T-cell (primary cell): Measurements from ENCODE around the gene CYP2W1. TPM values are rescaled to one million over a fixed set of nuclear protein-coding genes. Genes with fewer than 3 reads are reported as not detected.

Source experiments
- ATAC-seq, 4 experiments: fragments of 200-7000 bp in 3 of 4; fragments of 150-1000 bp in 1 of 4; cut with Tn5 transposase; replicated peaks in 1 of 4; 1 replicate in 3 of 4; 2 replicates in 1 of 4; pipeline ENCODE4 v1.10.0; 2021; ENCODE audit warnings: moderate library complexity in 3 of 4, mild to moderate bottlenecking in 2 of 4, moderate number of reproducible peaks in 1 of 4
- CTCF ChIA-PET, 2 donors: fragments of 300-600 bp; sonication (Branson Sonifier 250); formaldehyde crosslinking; loops; one replicate each; lab custom pipeline; 2022; ENCODE audit warnings: antibody characterized with exemption in 2 of 2; lab: Charles Lee
- POLR2A ChIA-PET, 2 donors: fragments of 300-600 bp; sonication (Branson Sonifier 250); formaldehyde crosslinking; loops; one replicate each; lab custom pipeline; 2022; ENCODE audit warnings: antibody characterized with exemption in 2 of 2; lab: Charles Lee
- DNase-seq, 35 experiments: peaks; one replicate each; pipeline versions ENCODE4 v3.0.0 to v3.0.0-alpha.2; 2013 to 2023
- H3K27ac ChIP-seq: one replicate; pipeline ENCODE4 v1.5.1; 2013; ENCODE audit warnings: low read length
- H3K27me3 ChIP-seq, 2 experiments: replicated peaks in 1 of 2; 1 replicate in 1 of 2; 2 replicates in 1 of 2; pipeline versions ENCODE4 v1.6.1 to v1.7.0; 2013; ENCODE audit warnings: low read length in 1 of 2, mixed read lengths in 1 of 2; ENCODE audit not compliant: control insufficient read depth in 2 of 2, insufficient read depth in 2 of 2; ENCODE audit errors: extremely low read depth in 1 of 2
- H3K36me3 ChIP-seq, 2 donors: 1 replicate in 1 of 2; 2 replicates in 1 of 2; pipeline versions ENCODE4 v1.6.1 to v1.7.0; 2013; ENCODE audit warnings: low read length in 1 of 2; ENCODE audit not compliant: control insufficient read depth in 2 of 2, insufficient read depth in 1 of 2; ENCODE audit errors: extremely low read depth in 1 of 2
- H3K4me1 ChIP-seq, 2 experiments: 1 replicate in 1 of 2; 2 replicates in 1 of 2; pipeline versions ENCODE4 v1.6.1 to v1.7.0; 2013; ENCODE audit warnings: low read length in 2 of 2, mixed read lengths in 1 of 2; ENCODE audit not compliant: insufficient read depth in 2 of 2, control insufficient read depth in 1 of 2; ENCODE audit errors: extremely low read depth in 1 of 2
- H3K4me3 ChIP-seq, 2 donors: 1 replicate in 1 of 2; 2 replicates in 1 of 2; pipeline versions ENCODE4 v1.5.1 to v1.7.0; 2013; ENCODE audit warnings: mild to moderate bottlenecking in 2 of 2, low read length in 1 of 2, moderate library complexity in 1 of 2; ENCODE audit not compliant: control insufficient read depth in 1 of 2; ENCODE audit errors: extremely low read depth in 1 of 2
- H3K9me3 ChIP-seq: 2 replicates; pipeline ENCODE4 v1.7.0; 2013
- H3K27ac Mint-ChIP-seq, 2 donors: one replicate each; pipeline ENCODE4 v1.8.0; 2020 to 2021; ENCODE audit warnings: mild to moderate bottlenecking in 2 of 2, mixed read lengths in 2 of 2
- H3K27me3 Mint-ChIP-seq, 2 donors: one replicate each; pipeline ENCODE4 v1.8.0; 2021 to 2022; ENCODE audit warnings: mixed read lengths in 2 of 2
- H3K36me3 Mint-ChIP-seq: one replicate; pipeline ENCODE4 v1.8.0; 2021; ENCODE audit warnings: mixed read lengths
- H3K4me1 Mint-ChIP-seq, 3 donors: one replicate each; pipeline ENCODE4 v1.8.0; 2020 to 2022; ENCODE audit warnings: mixed read lengths in 3 of 3, mild to moderate bottlenecking in 1 of 3
- H3K4me3 Mint-ChIP-seq, 3 donors: one replicate each; pipeline ENCODE4 v1.8.0; 2020 to 2022; ENCODE audit warnings: mild to moderate bottlenecking in 3 of 3, mixed read lengths in 3 of 3, moderate library complexity in 3 of 3
- H3K9me3 Mint-ChIP-seq, 3 donors: one replicate each; pipeline ENCODE4 v1.8.0; 2020 to 2022; ENCODE audit warnings: mixed read lengths in 3 of 3
- WGBS: methylation state at CpG from one replicate; pipeline ENCODE4 v1.1.5; 2013; ENCODE audit warnings: missing lambda C conversion rate; ENCODE audit not compliant: insufficient coverage; 5-methylcytosine and 5-hydroxymethylcytosine counted together
- total RNA-seq, 35 experiments: library from RNA in 6 of 35; stranded (reverse) in 6 of 35; fragments of 120-200 nt in 1 of 35; gene quantifications; one replicate each; pipeline versions ENCODE4 v1.2.1 to v1.2.4 and lab custom pipeline; 2013 to 2026

CYP2W1 gene
- total RNA-seq, 5 donors from 2014 or later (not counting 1 experiment from before 2014, with no cell fraction given) = 0.19 TPM; not detected in 4

DNA sequence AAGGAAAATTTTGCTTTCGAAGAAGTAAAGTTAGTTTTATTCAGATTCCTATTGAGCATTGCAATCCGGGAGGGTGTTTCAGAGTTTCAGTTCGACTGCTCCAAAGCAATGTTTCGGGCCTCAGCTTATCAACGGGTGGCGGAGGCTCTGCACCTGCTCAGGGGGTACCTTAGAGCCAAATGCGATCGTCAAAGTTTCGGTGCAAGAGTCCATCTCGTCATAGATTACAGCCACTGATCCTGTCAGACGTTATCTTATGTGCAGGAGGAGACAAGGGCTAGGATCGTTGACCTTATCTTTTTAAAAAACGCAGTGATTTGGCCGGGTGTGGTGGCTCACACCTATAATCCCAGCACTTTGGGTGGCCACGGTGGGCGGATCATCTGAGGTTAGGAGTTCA, 3.8 kb upstream of the CYP2W1 start:
- H3K27ac ChIP-seq = no peak overlapping the region
- ChIA-PET POLR2A (no interaction called here), CTCF (no interaction called here)
- WGBS = 97% methylated on average over 15 of the region's 16 CpGs
- H3K4me1 ChIP-seq = peaks cover 0 to 14% of the 10 kb centered on the region in 2 experiments
- H3K27me3 ChIP-seq = peaks cover 0 to 10% of the 10 kb centered on the region in 2 experiments
- H3K27me3 Mint-ChIP-seq = no peaks in the 10 kb centered on the region
- H3K4me1 Mint-ChIP-seq = peaks cover 5 to 7% (median 7%) of the 10 kb centered on the region in 3 donors
- H3K4me3 Mint-ChIP-seq = no peak overlapping the region
- DNase-seq (no peak), ATAC-seq (no peak)
- H3K36me3 ChIP-seq = no peaks in the 10 kb centered on the region
- H3K36me3 Mint-ChIP-seq = no peaks in the 10 kb centered on the region
- H3K27ac Mint-ChIP-seq = no peak overlapping the region
- H3K9me3 Mint-ChIP-seq = no peaks in the 10 kb centered on the region
- H3K9me3 ChIP-seq = no peaks in the 10 kb centered on the region
- H3K4me3 ChIP-seq = no peak overlapping the region

- ATAC-seq (no peak), DNase-seq (no peak)
- ChIA-PET CTCF (no interaction called here), POLR2A (no interaction called here)
- Histone ChIP-seq H3K9me3 (no peaks in the 10 kb centered on the region), H3K4me1 (peaks cover 0 to 6% of the 10 kb centered on the region in 2 experiments), H3K4me3 (no peak overlapping the region), H3K27me3 (peaks cover 0 to 17% of the 10 kb centered on the region in 2 experiments), H3K27ac (no peak overlapping the region), H3K36me3 (no peaks in the 10 kb centered on the region)
- peaks cover 0 to 3% (median 0%) of the 10 kb centered on the region in 3 donors for H3K4me1 Mint-ChIP-seq
- H3K4me3 Mint-ChIP-seq = no peak overlapping the region
- H3K9me3 Mint-ChIP-seq = no peaks in the 10 kb centered on the region
- no peaks in the 10 kb centered on the region for H3K36me3 Mint-ChIP-seq
- H3K27ac Mint-ChIP-seq = no peak overlapping the region
- 69% methylated on average over 11 of the region's 15 CpGs for WGBS
- no peaks in the 10 kb centered on the region for H3K27me3 Mint-ChIP-seq
Observed at GRCh38 chr7:979886-980571, 3.0 kb upstream of the CYP2W1 start.

- Histone ChIP-seq H3K4me1 (no peaks in the 10 kb centered on the region), H3K27ac (no peak overlapping the region), H3K27me3 (peaks cover 0 to 36% of the 10 kb centered on the region in 2 experiments), H3K4me3 (no peak overlapping the region), H3K36me3 (no peaks in the 10 kb centered on the region), H3K9me3 (no peaks in the 10 kb centered on the region)
- 99% methylated on average over 8 of the region's 19 CpGs for WGBS
- CTCF ChIA-PET = interaction anchor here in 1 of 2 donors (0.6 kb wide), 1 partner anchor 18 kb away, joined by 4 read pairs; no protein-coding TSS in a partner anchor
- POLR2A ChIA-PET = no interaction called here
- ATAC-seq = no peak
- Mint-ChIP-seq H3K9me3 (no peaks in the 10 kb centered on the region), H3K27ac (no peak overlapping the region), H3K4me3 (no peak overlapping the region), H3K27me3 (peaks cover 4 to 7% of the 10 kb centered on the region in 2 donors), H3K4me1 (no peaks in the 10 kb centered on the region), H3K36me3 (no peaks in the 10 kb centered on the region)
- no peak for DNase-seq
Observed at GRCh38 chr7:981793-982510, 1.0 kb upstream of the CYP2W1 start.

- H3K4me3 ChIP-seq = no peak overlapping the region
- no peaks in the 10 kb centered on the region for H3K4me1 Mint-ChIP-seq
- no peaks in the 10 kb centered on the region for H3K36me3 Mint-ChIP-seq
- ChIA-PET CTCF (no interaction called here), POLR2A (no interaction called here)
- H3K27ac ChIP-seq = no peak overlapping the region
- 56% methylated on average over 5 of the region's 10 CpGs for WGBS
- no peaks in the 10 kb centered on the region for H3K9me3 ChIP-seq
- no peak overlapping the region for H3K27ac Mint-ChIP-seq
- H3K27me3 Mint-ChIP-seq = peaks cover 4 to 7% of the 10 kb centered on the region in 2 donors
- no peak for DNase-seq
- H3K9me3 Mint-ChIP-seq = no peaks in the 10 kb centered on the region
- H3K4me1 ChIP-seq = no peaks in the 10 kb centered on the region
- H3K27me3 ChIP-seq = peaks cover 0 to 42% of the 10 kb centered on the region in 2 experiments
- no peak for ATAC-seq
- no peak overlapping the region for H3K4me3 Mint-ChIP-seq
- no peaks in the 10 kb centered on the region for H3K36me3 ChIP-seq
Observed at GRCh38 chr7:982511-983003, 424 bp upstream of the CYP2W1 start.

- H3K27me3 ChIP-seq = peaks cover 0 to 53% of the 10 kb centered on the region in 2 experiments
- POLR2A ChIA-PET = no interaction called here
- WGBS = 91% methylated on average over 18 of the region's 20 CpGs
- Mint-ChIP-seq H3K4me1 (no peaks in the 10 kb centered on the region), H3K27ac (no peak overlapping the region), H3K4me3 (no peak overlapping the region), H3K27me3 (peaks cover 4 to 10% of the 10 kb centered on the region in 2 donors), H3K36me3 (no peaks in the 10 kb centered on the region), H3K9me3 (no peaks in the 10 kb centered on the region)
- no peak for ATAC-seq
- no peak overlapping the region for H3K27ac ChIP-seq
- DNase-seq = no peak
- no peaks in the 10 kb centered on the region for H3K36me3 ChIP-seq
- H3K4me1 ChIP-seq = peaks cover 0 to 3% of the 10 kb centered on the region in 2 experiments
- H3K4me3 ChIP-seq = no peak overlapping the region
- CTCF ChIA-PET = no interaction called here
- no peaks in the 10 kb centered on the region for H3K9me3 ChIP-seq
Observed at GRCh38 chr7:983616-984071, 663 bp downstream of the CYP2W1 start.

- no peaks in the 10 kb centered on the region for H3K36me3 ChIP-seq
- H3K4me1 ChIP-seq = peaks cover 0 to 3% of the 10 kb centered on the region in 2 experiments
- H3K9me3 ChIP-seq = no peaks in the 10 kb centered on the region
- H3K27me3 Mint-ChIP-seq = peaks cover 4 to 10% of the 10 kb centered on the region in 2 donors
- DNase-seq = no peak
- H3K27ac ChIP-seq = no peak overlapping the region
- peaks cover 0 to 57% of the 10 kb centered on the region in 2 experiments for H3K27me3 ChIP-seq
- H3K4me3 Mint-ChIP-seq = no peak overlapping the region
- 85% methylated on average over 37 of the region's 39 CpGs for WGBS
- H3K4me1 Mint-ChIP-seq = no peaks in the 10 kb centered on the region
- H3K27ac Mint-ChIP-seq = no peak overlapping the region
- H3K4me3 ChIP-seq = no peak overlapping the region
- no peaks in the 10 kb centered on the region for H3K36me3 Mint-ChIP-seq
- CTCF ChIA-PET = no interaction called here
- H3K9me3 Mint-ChIP-seq = no peaks in the 10 kb centered on the region
- POLR2A ChIA-PET = no interaction called here
- ATAC-seq = no peak
Observed at GRCh38 chr7:984361-985126, 1.6 kb downstream of the CYP2W1 start.
